Mesendoderm (in vitro differentiated cells): Measurements from ENCODE around the gene GALNTL6.

Experiments used
- DNase-seq: peaks from one replicate; pipeline ENCODE4 v3.0.0; 2013
- H2AK5ac ChIP-seq: 2 replicates; pipeline ENCODE4 v1.6.1; 2013; ENCODE audit warnings: low read length, inconsistent platforms
- H2BK120ac ChIP-seq: 2 replicates; pipeline ENCODE4 v1.6.1; 2013; ENCODE audit warnings: low read depth, mild to moderate bottlenecking, low read length, moderate library complexity, mixed read lengths
- H2BK15ac ChIP-seq: replicated peaks from 2 replicates; pipeline ENCODE4 v1.6.1; 2013; ENCODE audit warnings: low read depth, mild to moderate bottlenecking, moderate library complexity
- H2BK5ac ChIP-seq: 2 replicates; pipeline ENCODE4 v1.6.1; 2013; ENCODE audit warnings: low read length, inconsistent platforms
- H3K18ac ChIP-seq: 2 replicates; pipeline ENCODE4 v1.6.1; 2013; ENCODE audit warnings: mild to moderate bottlenecking, low read length, mixed read lengths
- H3K23ac ChIP-seq: one replicate; pipeline ENCODE4 v1.6.1; 2013; ENCODE audit warnings: low read length
- H3K27ac ChIP-seq: 2 replicates; pipeline ENCODE4 v1.5.1; 2013; ENCODE audit warnings: low read depth, mild to moderate bottlenecking, inconsistent platforms, low read length, moderate library complexity
- H3K27me3 ChIP-seq: 2 replicates; pipeline ENCODE4 v1.6.1; 2013; ENCODE audit warnings: low read length, control low read depth, mild to moderate bottlenecking, inconsistent platforms; ENCODE audit not compliant: insufficient read depth, poor library complexity
- H3K36me3 ChIP-seq: 2 replicates; pipeline ENCODE4 v1.6.1; 2013; ENCODE audit warnings: low read length, inconsistent platforms; ENCODE audit not compliant: control insufficient read depth, insufficient read depth
- H3K4ac ChIP-seq: one replicate; pipeline ENCODE4 v1.6.1; 2013; ENCODE audit warnings: low read depth, mild to moderate bottlenecking, low read length, moderate library complexity
- H3K4me1 ChIP-seq: 2 replicates; pipeline ENCODE4 v1.6.1; 2013; ENCODE audit warnings: low read depth, low read length, inconsistent platforms; ENCODE audit not compliant: control insufficient read depth
- H3K4me2 ChIP-seq: 2 replicates; pipeline ENCODE4 v1.6.1; 2013; ENCODE audit warnings: low read length
- H3K4me3 ChIP-seq: 2 replicates; pipeline ENCODE4 v1.5.1; 2013; ENCODE audit warnings: mild to moderate bottlenecking, low read length
- H3K56ac ChIP-seq: one replicate; pipeline ENCODE4 v1.6.1; 2013; ENCODE audit warnings: low read length
- H3K79me1 ChIP-seq: 2 replicates; pipeline ENCODE4 v1.6.1; 2013; ENCODE audit warnings: low read length, inconsistent platforms
- H3K79me2 ChIP-seq: 2 replicates; pipeline ENCODE4 v1.6.1; 2013; ENCODE audit warnings: mild to moderate bottlenecking, low read length; ENCODE audit not compliant: control insufficient read depth, insufficient read depth
- H3K9ac ChIP-seq: 2 replicates; pipeline ENCODE4 v1.6.1; 2013; ENCODE audit warnings: low read length, inconsistent platforms
- H4K5ac ChIP-seq: one replicate; pipeline ENCODE4 v1.6.1; 2013; ENCODE audit warnings: low read length
- H4K8ac ChIP-seq: one replicate; pipeline ENCODE4 v1.6.1; 2013; ENCODE audit warnings: low read depth, mild to moderate bottlenecking, control low read depth, low read length, moderate library complexity
- WGBS: extraction: QIAGEN DNeasy Blood & Tissue Kit; methylation state at CpG from one replicate; pipeline ENCODE4 v1.1.7; 2013; ENCODE audit warnings: low lambda C conversion rate, missing lambda C conversion rate; ENCODE audit not compliant: insufficient coverage; ENCODE audit errors: extremely low coverage; 5-methylcytosine and 5-hydroxymethylcytosine counted together

GALNTL6 gene

DNA sequence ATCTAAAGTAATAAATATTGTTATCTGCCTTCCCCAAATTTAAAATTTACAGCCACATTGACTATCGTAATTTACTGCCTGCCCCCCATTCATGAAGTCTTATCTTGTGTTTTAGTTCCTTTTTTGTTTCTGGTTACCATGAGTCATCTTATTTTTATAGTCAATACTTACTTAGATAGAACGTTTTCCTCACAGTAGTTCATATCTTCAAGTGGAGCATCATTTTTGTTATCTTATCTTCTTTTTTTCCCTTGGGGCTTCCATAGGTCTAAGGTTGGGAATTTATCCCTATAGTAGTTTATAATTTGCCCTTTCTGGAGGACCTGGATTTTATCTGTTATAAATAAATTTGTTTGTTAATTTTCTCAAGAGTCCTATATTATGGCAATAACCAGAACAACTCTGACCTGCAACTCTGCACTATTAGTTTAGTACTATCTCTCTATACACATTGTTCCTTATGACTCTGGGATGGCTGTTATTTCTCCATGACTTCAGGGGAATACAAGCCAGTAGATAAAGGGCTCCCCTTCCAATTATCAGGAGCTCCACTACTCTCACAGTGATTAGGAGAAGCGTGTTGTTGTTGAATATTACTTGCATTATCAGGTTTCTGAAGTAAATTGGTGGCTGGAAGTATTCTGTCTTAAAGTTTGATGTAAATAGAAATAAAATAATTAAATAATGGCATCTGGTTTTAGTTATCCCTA lies 330.6 kb downstream of the GALNTL6 start:
- Histone ChIP-seq H2BK5ac (no peak overlapping the region), H3K18ac (no peak overlapping the region), H3K79me1 (no peaks in the 10 kb centered on the region), H3K23ac (no peak overlapping the region), H4K5ac (no peak overlapping the region), H2BK120ac (no peak overlapping the region), H2AK5ac (no peak overlapping the region), H3K36me3 (no peaks in the 10 kb centered on the region), H2BK15ac (no peak overlapping the region), H3K4ac (no peak overlapping the region), H3K79me2 (no peaks in the 10 kb centered on the region), H3K56ac (no peak overlapping the region), H4K8ac (no peak overlapping the region), H3K27me3 (no peaks in the 10 kb centered on the region), H3K27ac (no peak overlapping the region), H3K9ac (no peak overlapping the region), H3K4me3 (no peak overlapping the region), H3K4me1 (no peaks in the 10 kb centered on the region), H3K4me2 (no peak overlapping the region)
- DNase-seq, result peak; percentile 34
- no CpG with 5 or more reads among the region's 3 CpGs for WGBS

DNA sequence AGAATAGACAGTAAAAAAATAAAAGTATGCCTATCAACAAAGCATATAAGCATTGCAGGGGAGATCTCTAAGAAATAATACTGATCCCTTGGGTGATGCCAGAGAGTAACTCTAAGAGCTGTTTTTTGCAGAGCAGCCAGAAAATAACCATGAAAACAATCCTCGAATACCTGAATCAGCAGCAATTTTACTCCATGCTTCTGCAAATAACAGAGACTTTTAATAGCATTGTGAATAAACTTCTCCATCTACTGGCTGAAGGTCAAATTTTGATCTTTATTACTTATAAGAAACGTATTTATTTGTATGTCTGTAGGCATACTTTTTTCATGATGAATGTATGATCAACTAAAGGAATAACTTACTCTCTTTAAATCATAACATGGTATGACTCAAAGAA lies 334.5 kb downstream of the GALNTL6 start:
- H3K4me2 ChIP-seq, result no peak overlapping the region
- no peak overlapping the region for H3K56ac ChIP-seq
- no peak overlapping the region for H3K4ac ChIP-seq
- no peak overlapping the region for H2BK15ac ChIP-seq
- no CpG with 5 or more reads among the region's 2 CpGs for WGBS
- DNase-seq, result no peak
- H3K79me1 ChIP-seq, result no peaks in the 10 kb centered on the region
- H4K5ac ChIP-seq, result no peak overlapping the region
- H2BK120ac ChIP-seq, result no peak overlapping the region
- H3K27me3 ChIP-seq, result no peaks in the 10 kb centered on the region
- H3K18ac ChIP-seq, result no peak overlapping the region
- no peak overlapping the region for H2AK5ac ChIP-seq
- no peak overlapping the region for H4K8ac ChIP-seq
- no peak overlapping the region for H3K4me3 ChIP-seq
- H3K27ac ChIP-seq, result no peak overlapping the region
- H3K23ac ChIP-seq, result no peak overlapping the region
- no peaks in the 10 kb centered on the region for H3K36me3 ChIP-seq
- no peaks in the 10 kb centered on the region for H3K4me1 ChIP-seq
- no peak overlapping the region for H2BK5ac ChIP-seq
- no peaks in the 10 kb centered on the region for H3K79me2 ChIP-seq
- H3K9ac ChIP-seq, result no peak overlapping the region

DNA sequence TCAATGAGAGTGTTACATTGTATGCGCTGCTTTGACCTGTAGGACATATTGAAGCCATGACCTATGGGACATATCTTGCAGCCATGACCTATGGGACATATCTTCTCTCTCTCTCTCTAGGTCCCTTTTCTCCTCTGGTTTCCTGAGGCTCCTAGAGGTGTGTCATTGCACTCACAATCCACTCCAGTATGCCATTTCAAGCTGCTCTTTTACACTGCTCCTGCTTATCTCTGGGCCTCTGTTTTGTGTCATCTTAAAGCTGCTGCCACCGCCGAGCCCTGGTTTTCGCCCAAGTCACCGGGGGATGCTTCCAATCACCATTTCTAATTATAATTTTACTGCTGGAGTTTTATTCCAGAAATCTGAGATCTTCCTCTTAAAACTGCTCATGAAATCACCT lies 336.1 kb downstream of the GALNTL6 start:
- no peak overlapping the region for H2BK15ac ChIP-seq
- H2BK120ac ChIP-seq, result no peak overlapping the region
- no peaks in the 10 kb centered on the region for H3K27me3 ChIP-seq
- H4K5ac ChIP-seq, result no peak overlapping the region
- H3K4me1 ChIP-seq, result no peaks in the 10 kb centered on the region
- H2AK5ac ChIP-seq, result no peak overlapping the region
- H3K36me3 ChIP-seq, result no peaks in the 10 kb centered on the region
- H3K79me2 ChIP-seq, result no peaks in the 10 kb centered on the region
- no peak overlapping the region for H2BK5ac ChIP-seq
- no peak overlapping the region for H3K27ac ChIP-seq
- H3K79me1 ChIP-seq, result no peaks in the 10 kb centered on the region
- H3K23ac ChIP-seq, result no peak overlapping the region
- no peak for DNase-seq
- WGBS, result no CpG with 5 or more reads among the region's 5 CpGs
- no peak overlapping the region for H3K56ac ChIP-seq
- no peak overlapping the region for H3K4me3 ChIP-seq
- H3K4ac ChIP-seq, result no peak overlapping the region
- H3K9ac ChIP-seq, result no peak overlapping the region
- no peak overlapping the region for H3K4me2 ChIP-seq
- no peak overlapping the region for H4K8ac ChIP-seq
- no peak overlapping the region for H3K18ac ChIP-seq

DNA sequence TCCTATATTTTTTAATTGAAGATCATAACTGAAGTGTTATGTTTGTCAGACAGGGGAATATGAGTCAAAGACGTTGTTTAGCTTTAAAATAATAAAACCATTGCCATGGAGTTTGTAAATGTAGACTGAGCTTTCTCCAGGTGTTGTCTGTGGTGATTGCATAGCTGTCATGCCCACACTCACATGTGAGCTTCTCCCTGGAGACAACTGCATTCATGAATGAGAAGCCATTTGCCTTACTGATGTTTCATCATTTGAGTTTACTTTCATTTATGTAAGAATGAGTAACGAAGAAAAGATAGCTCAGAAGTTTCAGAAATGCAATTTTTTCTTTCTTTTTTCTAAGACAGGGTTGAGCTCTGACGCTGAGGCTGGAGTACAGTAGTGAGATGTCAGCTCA lies 339.1 kb downstream of the GALNTL6 start:
- Histone ChIP-seq H3K18ac (no peak overlapping the region), H4K8ac (no peak overlapping the region), H2BK5ac (no peak overlapping the region), H2BK120ac (no peak overlapping the region), H3K27me3 (no peaks in the 10 kb centered on the region), H3K36me3 (no peaks in the 10 kb centered on the region), H3K23ac (no peak overlapping the region), H3K56ac (no peak overlapping the region), H3K4me2 (no peak overlapping the region), H3K9ac (no peak overlapping the region), H2BK15ac (no peak overlapping the region), H2AK5ac (no peak overlapping the region), H3K4ac (no peak overlapping the region), H3K4me1 (no peaks in the 10 kb centered on the region), H3K4me3 (no peak overlapping the region), H3K27ac (no peak overlapping the region), H3K79me2 (no peaks in the 10 kb centered on the region), H4K5ac (no peak overlapping the region), H3K79me1 (no peaks in the 10 kb centered on the region)
- WGBS, result no CpG with 5 or more reads among the region's 3 CpGs
- DNase-seq, result no peak

DNA sequence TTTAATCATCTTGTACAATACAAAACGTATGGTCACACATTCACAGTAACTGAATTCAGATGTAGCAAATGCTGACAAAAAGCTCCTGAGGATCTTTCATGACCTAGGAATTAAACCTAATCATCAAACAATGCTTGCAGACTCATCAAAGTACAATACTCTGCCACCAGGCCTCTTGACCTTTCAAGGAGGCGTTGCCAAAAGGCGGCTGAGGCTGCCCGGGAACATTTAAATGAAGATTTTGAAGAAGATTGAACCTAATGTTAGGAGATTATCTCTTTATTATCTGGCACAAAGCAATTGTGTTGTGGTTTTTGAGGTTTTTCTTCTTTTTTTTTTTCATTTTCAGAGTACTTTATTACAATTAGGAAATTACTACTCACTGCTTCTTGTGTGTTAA lies 340.5 kb downstream of the GALNTL6 start:
- Histone ChIP-seq H3K18ac (no peak overlapping the region), H2BK15ac (no peak overlapping the region), H2BK120ac (no peak overlapping the region), H3K36me3 (no peaks in the 10 kb centered on the region), H3K4ac (no peak overlapping the region), H4K5ac (no peak overlapping the region), H2BK5ac (no peak overlapping the region), H3K79me1 (no peaks in the 10 kb centered on the region), H3K4me3 (no peak overlapping the region), H4K8ac (no peak overlapping the region), H3K4me2 (no peak overlapping the region), H2AK5ac (no peak overlapping the region), H3K9ac (no peak overlapping the region), H3K4me1 (no peaks in the 10 kb centered on the region), H3K27ac (no peak overlapping the region), H3K27me3 (no peaks in the 10 kb centered on the region), H3K56ac (no peak overlapping the region), H3K79me2 (no peaks in the 10 kb centered on the region), H3K23ac (no peak overlapping the region)
- WGBS, result no CpG with 5 or more reads among the region's 4 CpGs
- peak; percentile 40 for DNase-seq

DNA sequence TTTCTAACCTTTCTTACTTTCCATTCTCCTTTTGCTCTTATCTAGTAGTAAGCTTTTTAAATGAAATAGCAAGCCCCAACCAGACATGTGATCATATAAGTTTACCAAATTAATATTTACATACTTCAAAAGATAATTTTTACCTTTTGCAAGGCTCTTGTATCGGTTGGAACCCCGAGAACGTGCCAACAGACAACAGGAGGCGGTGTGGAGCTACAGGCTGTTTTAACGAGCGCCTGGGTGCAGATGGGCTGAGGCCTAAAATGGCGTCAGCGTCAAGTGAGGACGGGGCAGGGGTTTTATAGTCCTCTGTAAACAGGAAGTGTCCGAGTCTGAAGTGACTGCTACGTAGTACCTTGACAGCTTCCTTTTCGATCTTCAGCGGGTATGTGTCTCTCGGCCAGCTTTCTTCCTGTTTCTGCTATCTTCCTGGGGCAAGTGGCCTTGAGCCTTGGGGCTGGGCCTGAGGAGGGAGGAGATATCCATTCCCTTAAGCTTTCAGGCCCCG lies 342.7 kb downstream of the GALNTL6 start:
- Histone ChIP-seq H2AK5ac (no peak overlapping the region), H3K56ac (no peak overlapping the region), H3K4me2 (no peak overlapping the region), H4K8ac (no peak overlapping the region), H3K4ac (no peak overlapping the region), H3K79me1 (no peaks in the 10 kb centered on the region), H3K23ac (no peak overlapping the region), H3K4me1 (no peaks in the 10 kb centered on the region), H3K79me2 (no peaks in the 10 kb centered on the region), H3K18ac (no peak overlapping the region), H4K5ac (no peak overlapping the region), H3K4me3 (no peak overlapping the region), H3K27me3 (no peaks in the 10 kb centered on the region), H3K36me3 (no peaks in the 10 kb centered on the region), H2BK120ac (no peak overlapping the region), H2BK5ac (no peak overlapping the region), H3K9ac (no peak overlapping the region), H2BK15ac (no peak overlapping the region), H3K27ac (no peak overlapping the region)
- no peak for DNase-seq
- no CpG with 5 or more reads among the region's 15 CpGs for WGBS
